Inflammatory macrophage (primary cell): ENCODE results near the gene CDKL1.
"Not testable (repeated sequence)": the region's sequence is repeated elsewhere in the genome, so short reads cannot be mapped to it uniquely, and the experiment has no call there.

Source experiments
- DNase-seq, 2 donors: peaks; one replicate each; pipeline ENCODE4 v3.0.0-alpha.2; 2020 to 2022

CDKL1 gene

DNA sequence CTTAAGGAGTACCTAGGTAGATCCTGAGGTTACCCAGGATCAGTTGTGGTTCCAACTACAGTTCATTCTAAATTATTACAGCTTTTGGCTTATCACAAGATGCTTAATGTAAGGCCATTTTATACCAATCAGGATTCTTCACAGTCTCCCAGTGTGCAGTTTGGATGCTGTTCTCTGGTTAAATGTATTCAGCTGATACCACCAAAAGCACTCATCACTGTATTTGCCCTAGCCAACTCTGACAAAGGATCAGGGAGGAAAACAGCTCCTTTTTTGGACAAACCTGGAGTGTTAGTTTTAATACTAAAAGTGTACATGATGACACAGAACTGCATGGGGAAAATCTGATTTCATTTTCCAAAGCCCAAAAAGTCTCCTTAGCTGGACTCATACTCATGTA lies 65.1 kb downstream of the CDKL1 start:
- no peak for DNase-seq

DNA sequence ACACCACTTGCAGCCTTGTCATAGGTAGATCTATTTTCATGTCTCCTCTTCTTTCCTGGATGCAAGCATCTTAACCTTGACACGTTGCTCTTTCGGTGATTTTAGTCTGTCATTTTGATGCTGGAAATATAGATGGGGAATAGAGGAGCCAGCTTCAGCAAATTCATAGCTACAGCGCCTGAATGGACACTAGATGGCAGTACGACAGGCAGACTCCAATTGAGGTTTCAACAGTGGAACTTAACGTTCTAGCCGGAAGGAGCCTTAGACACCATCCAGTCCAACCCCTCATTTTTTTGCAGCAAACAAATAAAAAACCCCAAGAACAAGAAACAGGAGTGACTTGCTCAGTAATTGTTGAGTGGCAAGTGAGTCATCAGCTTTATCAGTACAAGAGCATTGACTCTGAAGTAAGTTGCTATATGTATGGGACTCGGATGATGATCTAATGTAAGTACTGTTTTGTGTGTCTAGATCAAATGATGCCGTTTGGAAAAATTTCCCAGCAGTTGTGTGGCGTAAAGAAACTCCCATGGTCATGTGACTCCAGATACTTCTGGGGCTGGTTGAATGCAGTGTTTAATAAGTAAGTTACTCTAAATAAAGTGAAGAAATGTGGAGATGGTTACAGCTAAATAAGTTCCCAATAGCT lies 75.5 kb downstream of the CDKL1 start:
- DNase-seq = peak; percentile 84 to 86

DNA sequence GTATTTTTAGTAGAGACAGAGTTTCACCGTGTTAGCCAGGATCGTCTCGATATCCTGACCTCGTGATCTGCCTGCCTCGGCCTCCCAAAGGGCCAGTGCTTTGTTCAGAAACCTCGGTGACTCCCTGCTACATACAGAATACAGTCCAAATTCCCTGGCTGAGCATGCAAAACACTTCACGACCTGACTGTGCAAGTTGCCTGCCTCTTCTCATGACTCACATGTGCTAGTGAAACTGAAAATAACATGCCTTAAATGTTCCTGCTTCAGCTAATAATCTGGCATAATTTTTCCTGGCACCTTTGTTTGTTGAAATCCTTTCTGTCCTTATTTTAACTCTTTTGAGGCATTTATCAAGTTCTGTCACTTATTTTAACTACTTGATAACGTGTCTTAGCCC lies 76.4 kb downstream of the CDKL1 start:
- DNase-seq = no peak

DNA sequence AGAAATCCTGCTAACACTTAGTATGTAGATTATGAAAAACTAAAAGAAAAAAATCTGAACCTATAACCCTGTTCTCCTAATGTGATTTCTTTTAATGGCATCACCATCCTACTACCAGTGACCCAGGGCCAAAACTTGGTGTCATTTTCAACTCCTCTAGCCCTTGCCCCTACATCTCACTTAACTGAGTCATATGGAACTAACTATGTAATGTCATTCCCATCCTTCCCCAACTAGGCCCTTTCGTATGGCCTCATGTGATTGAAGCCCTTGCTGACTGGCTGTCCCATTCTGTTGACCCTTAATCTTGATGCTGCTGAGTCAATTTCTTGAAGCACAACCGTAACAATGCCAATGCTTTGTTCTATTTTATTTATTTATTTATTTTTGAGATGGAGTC lies 77.0 kb downstream of the CDKL1 start:
- peak in 1 of 2 donors; percentile 7 for DNase-seq

DNA sequence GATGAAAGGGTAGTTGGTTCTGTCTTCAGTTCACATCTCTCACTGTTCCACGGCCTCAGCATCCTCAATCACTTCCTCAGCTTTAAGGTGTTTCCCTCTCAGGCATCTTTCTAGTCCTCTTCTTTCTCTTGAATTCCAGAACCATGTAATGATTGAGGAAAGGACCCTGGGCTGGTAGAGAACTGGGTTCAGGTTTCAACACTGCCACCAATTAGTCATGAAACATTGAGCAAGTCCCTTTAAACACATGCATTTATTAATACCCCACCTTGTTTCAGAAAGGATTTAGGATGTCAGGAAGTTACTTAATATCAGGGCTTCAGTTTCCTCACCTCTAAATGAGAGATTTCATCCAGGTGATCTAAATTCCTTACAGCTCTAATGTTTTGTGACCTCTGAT lies 77.4 kb downstream of the CDKL1 start:
- peak in 1 of 2 donors; percentile 2 for DNase-seq

DNA sequence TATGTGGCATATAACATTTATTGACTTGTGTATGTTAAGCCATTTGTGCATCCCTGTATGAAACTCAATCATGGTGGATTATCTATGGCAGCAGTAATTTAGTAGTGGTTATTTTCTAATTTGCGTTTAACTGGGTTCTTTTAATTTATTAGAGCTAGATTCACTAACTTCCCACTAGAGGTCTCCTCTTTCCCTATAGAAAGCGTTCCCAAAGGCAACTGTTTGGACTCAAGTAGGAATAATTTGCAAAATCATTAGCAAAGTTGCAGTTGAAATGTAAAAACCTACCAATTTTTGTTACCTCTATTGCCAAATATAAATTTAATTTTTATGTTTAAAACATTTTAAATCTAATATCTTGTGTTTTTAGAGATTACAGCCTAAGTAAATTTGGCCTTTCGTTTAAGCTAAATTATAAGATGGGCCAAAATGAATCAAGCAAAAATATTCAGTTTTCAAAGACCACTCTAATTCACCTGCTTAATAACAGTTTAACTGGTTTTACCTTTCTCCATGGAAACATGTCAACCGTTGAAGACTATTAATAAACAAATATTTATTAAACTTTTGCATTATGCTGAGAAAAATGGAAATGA lies 78.6 kb downstream of the CDKL1 start:
- peak; percentile 14 to 23 for DNase-seq

DNA sequence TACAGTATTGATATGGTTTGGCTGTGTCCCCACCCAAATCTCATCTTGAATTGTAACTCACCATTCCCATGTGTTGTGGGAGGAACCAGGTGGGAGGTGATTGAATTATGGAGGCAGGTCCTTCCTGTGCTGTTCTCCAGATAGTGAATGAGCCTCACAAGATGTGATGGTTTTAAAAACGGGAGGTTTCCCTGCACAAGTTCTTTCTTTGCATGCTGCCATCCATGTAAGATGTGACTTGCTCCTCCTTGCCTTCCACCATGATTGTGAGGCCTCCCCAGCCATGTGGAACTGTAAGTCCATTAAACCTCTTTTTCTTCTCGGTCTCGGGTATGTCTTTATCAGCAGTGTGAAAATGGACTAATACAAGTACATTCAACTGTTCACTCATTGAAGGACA lies 82.6 kb downstream of the CDKL1 start:
- not testable (repeated sequence) for DNase-seq

- DNase-seq = no peak
Observed at GRCh38 chr14:50312734-50313054, 84.0 kb downstream of the CDKL1 start.

GRCh38 chr14:50311972-50312733 lies 84.5 kb downstream of the CDKL1 start, which contains the start of the genes DMAC2L and L2HGDH:
DMAC2L (plus strand) TSS chr14:50312324; CDS start chr14:50321488, 9,164 bp downstream.
L2HGDH (minus strand) TSS chr14:50312229; CDS start chr14:50312150, 79 bp downstream.
- peak; percentile 95 to 96 for DNase-seq

DNA sequence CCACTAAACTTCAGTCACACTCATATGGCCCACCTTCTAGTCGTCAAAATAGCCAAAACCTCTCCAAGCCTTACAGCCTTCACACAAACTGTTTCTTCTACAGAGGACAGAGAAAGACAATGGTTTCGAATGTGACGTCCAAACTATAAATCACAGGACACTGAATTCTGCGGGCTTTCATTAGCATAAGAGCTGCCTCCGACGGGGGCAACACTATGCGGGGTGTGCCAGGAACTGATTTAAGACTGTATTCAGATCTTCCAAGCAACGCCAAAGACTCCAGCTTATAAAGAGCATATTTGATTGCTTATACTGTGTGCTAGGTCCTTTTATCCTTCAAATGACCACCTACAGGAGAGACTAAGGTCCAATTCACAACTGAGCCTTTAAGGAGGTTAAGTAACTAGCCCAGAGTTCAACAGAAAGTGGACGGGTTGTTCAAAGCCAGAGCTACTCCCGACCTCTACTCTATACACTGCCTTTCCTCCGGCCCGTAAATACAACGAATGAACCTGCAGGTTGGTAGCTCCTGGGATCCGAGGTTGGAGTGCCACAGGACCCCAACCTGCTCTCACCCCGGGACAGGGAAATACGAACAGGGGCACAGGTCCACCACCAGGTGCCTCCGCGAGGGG lies 85.2 kb downstream of the CDKL1 start:
- no peak for DNase-seq

GRCh38 chr14:50310445-50310844 lies 86.2 kb downstream of the CDKL1 start:
- DNase-seq = no peak

- no peak for DNase-seq
Observed at GRCh38 chr14:50308363-50308915, 88.2 kb downstream of the CDKL1 start.

- peak; percentile 93 for DNase-seq
Observed at GRCh38 chr14:50303744-50304471, 92.8 kb downstream of the CDKL1 start.

- DNase-seq = no peak
Observed at GRCh38 chr14:50301914-50302313, 94.8 kb downstream of the CDKL1 start.

DNA sequence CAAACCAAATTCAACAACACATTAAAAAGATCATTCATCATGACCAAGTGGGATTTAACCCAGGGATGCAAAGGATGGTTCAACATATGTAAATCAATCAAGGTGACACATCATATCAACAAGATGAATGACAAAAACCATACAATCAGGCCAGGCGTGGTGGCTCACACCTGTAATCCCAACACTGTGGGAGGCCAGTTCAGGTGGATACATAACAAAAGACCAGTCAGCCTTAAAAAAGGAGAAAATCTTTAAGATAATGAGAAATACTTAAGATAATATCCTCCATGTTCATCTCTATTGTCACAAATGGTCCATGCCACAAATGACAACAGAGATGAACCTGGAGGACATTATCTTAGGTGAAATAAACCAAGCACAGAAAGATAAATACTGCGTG lies 97.1 kb downstream of the CDKL1 start:
- no peak for DNase-seq

DNA sequence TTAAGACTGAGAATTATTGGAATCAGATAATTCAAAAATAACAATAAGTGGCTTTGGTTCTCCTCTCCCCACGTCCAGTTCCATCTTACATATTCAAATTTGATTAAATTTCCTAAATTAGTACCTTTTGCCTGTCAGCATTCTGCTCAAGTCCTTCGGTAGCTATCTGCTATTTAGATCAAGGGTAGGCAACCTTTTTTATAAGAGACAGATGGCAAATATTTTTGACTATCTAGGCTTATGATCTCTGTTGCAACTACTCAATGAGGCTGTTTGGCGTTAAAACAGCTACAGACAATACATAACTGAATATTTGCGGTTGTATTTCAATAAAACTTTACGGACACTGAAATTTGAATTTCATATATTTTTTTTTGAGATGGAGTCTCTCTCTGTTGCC lies 106.4 kb downstream of the CDKL1 start:
- no peak for DNase-seq

GRCh38 chr14:50288146-50288545 lies 108.5 kb downstream of the CDKL1 start:
- no peak for DNase-seq

DNA sequence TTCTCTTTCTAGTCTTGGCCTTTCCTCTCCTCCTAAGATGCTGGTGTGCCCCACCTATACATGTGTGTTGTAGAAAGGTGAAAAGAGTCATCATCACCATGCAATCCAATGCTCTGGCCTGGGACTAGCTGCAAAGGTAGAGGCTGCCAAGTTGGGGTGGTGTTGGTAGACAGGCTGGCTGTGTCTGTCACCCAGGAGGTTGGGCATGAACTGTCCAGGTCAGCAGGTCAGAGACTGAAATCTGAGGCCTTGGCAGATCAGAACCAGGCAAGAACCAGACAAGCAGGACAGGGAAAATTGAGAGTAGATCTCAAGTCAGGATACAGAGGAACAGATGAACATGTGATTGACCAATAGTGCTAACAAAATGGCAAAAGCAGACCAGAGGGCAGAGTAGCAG lies 110.8 kb downstream of the CDKL1 start:
- DNase-seq = no peak
